ENCODE data around the gene UNC5C. TPM values are rescaled to one million over a fixed set of nuclear protein-coding genes. Genes with fewer than 3 reads are reported as not detected.

The UNC5C gene
- polyA plus RNA-seq, 1 donor (not counting 4 experiments of a cell fraction or from before 2014, with no cell fraction given), result not detected

DNA sequence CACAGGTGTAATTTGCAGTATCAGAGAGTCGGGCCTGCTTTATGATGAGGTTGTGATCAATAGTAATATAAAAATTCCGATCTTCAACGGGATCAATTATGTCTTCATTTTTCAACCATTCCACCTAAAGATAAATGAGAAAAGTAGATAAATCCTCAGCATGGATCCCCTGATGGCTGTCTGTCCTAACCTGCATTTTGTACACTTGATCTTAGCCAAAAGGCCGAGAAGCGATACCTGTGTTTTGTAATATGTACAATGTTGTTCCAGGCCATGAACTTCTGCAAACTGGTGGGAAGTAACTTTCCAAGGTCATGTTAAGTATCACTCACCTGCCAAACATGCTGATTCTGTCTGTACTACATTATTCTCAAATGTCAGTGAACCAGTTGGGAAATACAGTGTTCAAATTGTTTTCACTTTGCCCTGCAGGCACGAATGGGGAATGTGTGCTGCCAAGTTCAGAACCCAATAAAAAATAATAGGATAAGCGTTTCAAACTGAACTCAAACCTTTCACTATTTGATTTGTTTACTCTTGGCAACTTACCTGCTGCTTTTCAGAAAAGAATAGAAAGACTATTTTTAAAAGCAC lies 298.1 kb downstream of the UNC5C start:
- H3K4me1 ChIP-seq (ENCODE audit: control insufficient read depth, extremely low read depth, insufficient read depth, low read length), result no peaks in the 10 kb centered on the region
- no peaks in the 10 kb centered on the region for H3K9me1 ChIP-seq (ENCODE audit: control insufficient read depth, extremely low read depth, insufficient read depth, low read length)
- H3K4me3 ChIP-seq (ENCODE audit: control insufficient read depth in 2 of 3, extremely low read depth in 1 of 3, insufficient read depth in 2 of 3, low read depth in 1 of 3, low read length in 3 of 3), result no peak overlapping the region
- no peaks in the 10 kb centered on the region for H3K79me2 ChIP-seq (ENCODE audit: control insufficient read depth, insufficient read depth, low read length)
- H3K9me3 ChIP-seq (ENCODE audit: control insufficient read depth, low read depth, low read length), result no peaks in the 10 kb centered on the region
- H3K27ac ChIP-seq (ENCODE audit: control insufficient read depth, insufficient read depth, low read length), result no peak overlapping the region
- no peak overlapping the region for H3K9ac ChIP-seq (ENCODE audit: control insufficient read depth, extremely low read depth, insufficient read depth, low read length)
- no peak overlapping the region for H2AFZ ChIP-seq (ENCODE audit: control insufficient read depth, low read length)
- DNase-seq (ENCODE audit: low read depth, low spot score) (no peak), FAIRE-seq (no peak)
- H3K36me3 ChIP-seq (ENCODE audit: control insufficient read depth in 2 of 2, extremely low read depth in 1 of 2, insufficient read depth in 2 of 2, low read length in 2 of 2), result no peaks in the 10 kb centered on the region
- dilution Hi-C loops (cut with MboI; ENCODE audit: extremely low pct_ligation_motif_present, low sequenced_read_pairs), result no loop called here
- no peaks in the 10 kb centered on the region for H4K20me1 ChIP-seq (ENCODE audit: control insufficient read depth, extremely low read depth, insufficient read depth, low read length)
- TF ChIP-seq, protein P1, sequence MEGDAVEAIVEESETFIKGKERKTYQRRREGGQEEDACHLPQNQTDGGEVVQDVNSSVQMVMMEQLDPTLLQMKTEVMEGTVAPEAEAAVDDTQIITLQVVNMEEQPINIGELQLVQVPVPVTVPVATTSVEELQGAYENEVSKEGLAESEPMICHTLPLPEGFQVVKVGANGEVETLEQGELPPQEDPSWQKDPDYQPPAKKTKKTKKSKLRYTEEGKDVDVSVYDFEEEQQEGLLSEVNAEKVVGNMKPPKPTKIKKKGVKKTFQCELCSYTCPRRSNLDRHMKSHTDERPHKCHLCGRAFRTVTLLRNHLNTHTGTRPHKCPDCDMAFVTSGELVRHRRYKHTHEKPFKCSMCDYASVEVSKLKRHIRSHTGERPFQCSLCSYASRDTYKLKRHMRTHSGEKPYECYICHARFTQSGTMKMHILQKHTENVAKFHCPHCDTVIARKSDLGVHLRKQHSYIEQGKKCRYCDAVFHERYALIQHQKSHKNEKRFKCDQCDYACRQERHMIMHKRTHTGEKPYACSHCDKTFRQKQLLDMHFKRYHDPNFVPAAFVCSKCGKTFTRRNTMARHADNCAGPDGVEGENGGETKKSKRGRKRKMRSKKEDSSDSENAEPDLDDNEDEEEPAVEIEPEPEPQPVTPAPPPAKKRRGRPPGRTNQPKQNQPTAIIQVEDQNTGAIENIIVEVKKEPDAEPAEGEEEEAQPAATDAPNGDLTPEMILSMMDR (optimal IDR thresholded peaks at IDR 0.05 in 1 of 3, IDR thresholded peaks at IDR 0.05 in 1 of 3, conservative IDR thresholded peaks at IDR 0.05 in 1 of 3; ENCODE audit: extremely low read depth in 1 of 3, insufficient read depth in 2 of 3, low read length in 3 of 3), result no peak
- no peak for TF ChIP-seq EZH2 (IDR thresholded peaks at IDR 0.05; ENCODE audit: low read length)
- H3K27me3 ChIP-seq (ENCODE audit: control insufficient read depth, extremely low read depth, insufficient read depth, low read length), result no peaks in the 10 kb centered on the region
- peak overlapping the region; percentile 5 for H3K4me2 ChIP-seq (ENCODE audit: control insufficient read depth, extremely low read depth, insufficient read depth, low read depth, low read length)

DNA sequence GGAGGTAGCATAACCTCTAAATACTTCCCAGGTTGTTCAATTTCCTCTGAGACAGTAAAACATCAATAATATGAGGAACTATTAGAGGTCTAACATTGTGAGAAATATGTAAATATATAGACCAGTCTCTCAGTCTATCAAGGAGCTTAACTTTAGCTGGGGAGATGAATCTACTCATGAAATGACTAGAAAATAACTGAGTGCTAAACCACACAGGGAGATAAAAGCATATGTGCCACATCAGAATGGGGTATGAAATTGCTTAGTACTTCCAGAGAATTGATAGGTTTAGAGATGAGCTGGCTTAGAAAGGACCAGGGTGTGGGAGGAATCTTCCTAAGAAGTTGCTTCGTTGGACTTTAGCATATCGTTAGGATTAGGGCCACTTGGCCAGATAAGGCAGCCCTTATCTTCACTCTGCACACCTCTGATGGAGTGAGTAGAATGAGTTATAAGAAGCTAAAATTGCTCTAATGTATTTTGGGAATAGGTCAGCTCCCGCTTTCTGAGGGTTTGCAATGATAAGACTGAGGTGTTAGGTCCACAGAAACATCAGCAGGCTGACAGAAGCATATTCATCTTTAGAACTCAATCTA lies 299.2 kb downstream of the UNC5C start:
- Histone ChIP-seq H3K9me3 (ENCODE audit: control insufficient read depth, low read depth, low read length) (no peaks in the 10 kb centered on the region), H3K79me2 (ENCODE audit: control insufficient read depth, insufficient read depth, low read length) (no peaks in the 10 kb centered on the region), H3K9ac (ENCODE audit: control insufficient read depth, extremely low read depth, insufficient read depth, low read length) (no peak overlapping the region), H3K4me2 (ENCODE audit: control insufficient read depth, extremely low read depth, insufficient read depth, low read depth, low read length) (no peak overlapping the region), H3K4me1 (ENCODE audit: control insufficient read depth, extremely low read depth, insufficient read depth, low read length) (no peaks in the 10 kb centered on the region), H3K4me3 (ENCODE audit: control insufficient read depth in 2 of 3, extremely low read depth in 1 of 3, insufficient read depth in 2 of 3, low read depth in 1 of 3, low read length in 3 of 3) (no peak overlapping the region), H3K9me1 (ENCODE audit: control insufficient read depth, extremely low read depth, insufficient read depth, low read length) (no peaks in the 10 kb centered on the region), H2AFZ (ENCODE audit: control insufficient read depth, low read length) (no peak overlapping the region), H3K27ac (ENCODE audit: control insufficient read depth, insufficient read depth, low read length) (no peak overlapping the region), H3K36me3 (ENCODE audit: control insufficient read depth in 2 of 2, extremely low read depth in 1 of 2, insufficient read depth in 2 of 2, low read length in 2 of 2) (no peaks in the 10 kb centered on the region), H4K20me1 (ENCODE audit: control insufficient read depth, extremely low read depth, insufficient read depth, low read length) (no peaks in the 10 kb centered on the region), H3K27me3 (ENCODE audit: control insufficient read depth, extremely low read depth, insufficient read depth, low read length) (no peaks in the 10 kb centered on the region)
- TF ChIP-seq, protein P1 (optimal IDR thresholded peaks at IDR 0.05 in 1 of 3, IDR thresholded peaks at IDR 0.05 in 1 of 3, conservative IDR thresholded peaks at IDR 0.05 in 1 of 3; ENCODE audit: extremely low read depth in 1 of 3, insufficient read depth in 2 of 3, low read length in 3 of 3), result no peak
- TF ChIP-seq EZH2 (IDR thresholded peaks at IDR 0.05; ENCODE audit: low read length), result no peak
- dilution Hi-C loops (cut with MboI; ENCODE audit: extremely low pct_ligation_motif_present, low sequenced_read_pairs), result no loop called here
- DNase-seq (ENCODE audit: low read depth, low spot score), result no peak
- no peak for FAIRE-seq

Data from keratinocyte (primary cell).